Stimulated activated CD4-positive, alpha-beta T cell treated with anti-CD3 and anti-CD28 coated beads, Interleukin-12 subunit alpha, Interleukin-12 subunit beta, amount 100 ng/mL, for 24 hours (primary cell): ENCODE measurements around the gene TANGO2.
"Not testable (repeated sequence)": the region's sequence is repeated elsewhere in the genome, so short reads cannot be mapped to it uniquely, and the experiment has no call there.

Experiments
- DNase-seq, 2 experiments: peaks; one replicate each; pipeline ENCODE4 v3.0.0-alpha.2; 2020; ENCODE audit warnings: low read depth in 2 of 2

The TANGO2 gene

GRCh38 chr22:20063271-20064139 lies 42.6 kb downstream of the TANGO2 start:
- DNase-seq: no peak

- DNase-seq: no peak
These were observed 43.2 kb downstream of the TANGO2 start for GRCh38 chr22:20064140-20064480.

GRCh38 chr22:20064545-20065262 lies 43.8 kb downstream of the TANGO2 start:
- DNase-seq: no peak

GRCh38 chr22:20065896-20066616 lies 45.1 kb downstream of the TANGO2 start:
- DNase-seq: no peak

- DNase-seq: no peak
These were observed 45.9 kb downstream of the TANGO2 start for GRCh38 chr22:20066617-20067383.

- DNase-seq: not testable (repeated sequence)
These were observed 46.4 kb downstream of the TANGO2 start for GRCh38 chr22:20067384-20067682.

GRCh38 chr22:20068640-20069039 lies 47.7 kb downstream of the TANGO2 start:
- DNase-seq: no peak

GRCh38 chr22:20069331-20070042 lies 48.6 kb downstream of the TANGO2 start:
- DNase-seq: no peak

GRCh38 chr22:20071524-20071972 lies 50.6 kb downstream of the TANGO2 start:
- DNase-seq: no peak

- DNase-seq: no peak
These were observed 55.8 kb downstream of the TANGO2 start for GRCh38 chr22:20076627-20077172.

- peak; percentile 38 to 47 for DNase-seq
These were observed 59.0 kb downstream of the TANGO2 start, which contains the start of gene DGCR8 for GRCh38 chr22:20079745-20080444. TSS of gene DGCR8 (plus strand) at chr22:20080241. CDS start at chr22:20085964, 5,723 bp downstream.

- peak; percentile 40 to 52 for DNase-seq
These were observed 59.5 kb downstream of the TANGO2 start for GRCh38 chr22:20080445-20080775.

- DNase-seq: no peak
These were observed 60.1 kb downstream of the TANGO2 start for GRCh38 chr22:20080776-20081654.

GRCh38 chr22:20083157-20083890 lies 62.4 kb downstream of the TANGO2 start:
- DNase-seq: no peak

GRCh38 chr22:20083891-20084546 lies 63.1 kb downstream of the TANGO2 start:
- no peak for DNase-seq

GRCh38 chr22:20084547-20085413 lies 63.9 kb downstream of the TANGO2 start:
- DNase-seq: no peak

GRCh38 chr22:20085651-20086050 lies 64.7 kb downstream of the TANGO2 start:
- no peak for DNase-seq
